Measurements from ENCODE around the gene SLC11A1. TPM values are rescaled to one million over a fixed set of nuclear protein-coding genes. Genes with fewer than 3 reads are reported as not detected.

SLC11A1 gene
- total and polyA plus RNA-seq, 7 donors: 0.96 to 3.9 (median 2.2) TPM

- 75 to 83% (median 83%) methylated on average over 8 of the region's 8 CpGs for WGBS, 3 donors
- peaks cover 16% of the 10 kb centered on the region for H3K4me1 ChIP-seq
- TF ChIP-seq CTCF (IDR thresholded peaks at IDR 0.05): no peak
- H3K27ac ChIP-seq: no peak overlapping the region
- ATAC-seq: no peak
- H3K36me3 ChIP-seq (ENCODE audit: insufficient read depth in 1 of 2, low read depth in 1 of 2): peaks cover 0 to 28% of the 10 kb centered on the region in 2 donors
- H3K9me3 ChIP-seq: no peaks in the 10 kb centered on the region
- no peaks in the 10 kb centered on the region for H3K27me3 ChIP-seq (ENCODE audit: insufficient read depth in 3 of 3, low read length in 2 of 3)
- H3K4me3 ChIP-seq: peak overlapping the region; percentile 60
- DNase-seq: no peak
- intact Hi-C loops (cut with DNase I): loop anchor here (2.0 to 10.0 kb wide), 5 partner anchors 57 to 257 kb away; partner anchors contain the start of genes BCS1L (in 1 of the 2), CNOT9 (in 1 of the 2), USP37 (in 1 of the 2) and ZNF142 (in 1 of the 2)
Measured at GRCh38 chr2:218407717-218408116, 25.6 kb downstream of the SLC11A1 start.

DNA sequence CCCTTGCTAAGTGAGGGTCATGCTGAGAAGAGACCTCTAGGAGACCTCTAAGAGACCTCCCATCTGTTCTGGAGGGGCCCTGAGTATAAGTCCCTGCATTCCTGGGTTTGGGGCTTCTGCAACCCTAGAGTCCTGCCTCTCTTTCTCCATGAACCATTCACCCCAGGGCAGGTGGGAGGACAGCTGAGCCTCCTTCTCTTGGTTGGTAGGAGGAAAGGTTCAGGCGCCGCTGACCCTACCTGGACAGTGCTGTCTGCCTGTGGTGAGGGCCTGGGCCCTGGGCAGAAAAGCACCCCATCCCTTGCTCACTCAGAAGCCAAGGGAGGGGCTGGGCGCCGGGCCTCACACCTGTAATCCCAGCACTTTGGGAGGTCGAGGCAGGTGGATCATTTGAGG is 36.2 kb downstream of the SLC11A1 start:
- WGBS, 3 donors: 87 to 95% (median 89%) methylated on average over 5 of the region's 5 CpGs

DNA sequence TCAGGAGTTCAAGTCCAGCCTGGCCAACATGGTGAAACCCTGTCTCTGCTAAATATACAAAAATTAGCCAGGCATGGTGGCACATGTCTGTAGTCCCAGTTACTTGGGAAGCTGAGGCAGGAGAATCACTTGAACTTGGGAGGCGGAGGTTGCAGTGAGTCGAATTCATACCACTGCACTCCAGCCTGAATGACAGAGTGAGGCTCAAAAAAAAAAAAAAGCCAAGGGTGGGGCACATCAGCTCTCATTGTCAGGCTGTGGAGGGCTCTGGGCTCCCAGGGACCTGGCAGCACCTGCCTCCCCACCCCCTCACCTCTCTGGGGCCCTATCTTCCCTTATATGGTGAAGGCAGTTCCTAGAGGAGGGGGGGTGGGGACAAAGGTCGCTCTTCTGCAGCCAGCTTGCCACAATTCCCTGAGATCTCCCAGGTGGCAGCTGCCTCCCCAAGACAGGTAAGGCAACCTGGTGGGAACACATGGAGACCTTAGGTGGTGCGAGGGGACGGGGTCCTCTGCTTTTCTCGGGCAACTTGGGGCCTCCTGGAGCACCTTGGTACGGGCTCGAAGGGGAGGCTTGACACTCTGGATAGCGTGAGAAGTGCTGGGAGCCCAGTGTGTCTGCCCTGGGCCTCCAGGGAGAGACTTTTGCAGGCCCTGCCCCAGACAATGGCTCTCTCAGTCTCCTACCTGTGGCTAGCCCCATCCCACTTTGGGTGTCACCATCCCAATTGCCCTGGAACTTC is 36.8 kb downstream of the SLC11A1 start, which contains the start of gene VIL1:
Gene VIL1 (plus strand): TSS at position 407 of the 742 bp plus-strand sequence. CDS start 4,656 bp downstream, outside the sequence.
- peak in 1 of 2 donors; percentile 36 for DNase-seq

More for the DNA sequence above, 36.2 kb downstream of the SLC11A1 start:
- H3K9me3 ChIP-seq: no peaks in the 10 kb centered on the region
- no peak for TF ChIP-seq CTCF (IDR thresholded peaks at IDR 0.05)
- peak in 1 of 2 donors; percentile 23 for DNase-seq
- intact Hi-C loops (cut with DNase I): no loop called here
- no peaks in the 10 kb centered on the region for H3K36me3 ChIP-seq (ENCODE audit: insufficient read depth in 1 of 2, low read depth in 1 of 2)
- H3K4me3 ChIP-seq: no peak overlapping the region
- no peak for ATAC-seq
- no peaks in the 10 kb centered on the region for H3K4me1 ChIP-seq
- H3K27me3 ChIP-seq (ENCODE audit: insufficient read depth in 3 of 3, low read length in 2 of 3): no peaks in the 10 kb centered on the region
- H3K27ac ChIP-seq: no peak overlapping the region

DNA sequence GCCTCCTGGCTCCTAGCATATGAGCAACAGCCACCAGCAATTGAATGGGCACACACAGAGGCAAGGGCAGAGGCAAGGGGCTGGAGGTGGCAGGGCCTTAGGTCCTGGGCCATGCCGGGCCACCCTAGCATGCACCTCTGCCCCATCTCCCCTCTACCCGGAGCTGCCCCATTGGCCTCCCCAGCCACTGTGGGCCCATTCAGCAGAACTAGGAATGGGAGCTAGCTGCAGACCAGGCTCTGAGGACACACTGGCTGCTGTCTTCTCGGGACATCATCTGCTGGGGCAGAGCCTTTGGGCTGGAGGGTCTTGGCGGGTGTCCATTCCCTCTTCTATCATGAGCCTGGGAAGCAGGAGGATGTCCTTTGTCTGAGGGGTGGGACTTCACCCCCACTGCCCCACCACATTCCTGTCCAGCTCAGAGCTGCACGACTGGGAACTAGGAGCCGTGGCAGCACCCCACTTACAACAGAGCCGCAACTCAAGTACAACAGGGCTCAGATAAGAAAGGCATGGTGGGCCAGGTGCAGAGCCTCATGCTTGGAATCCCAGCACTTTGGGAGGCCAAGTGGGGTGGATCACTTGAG is 37.6 kb downstream of the SLC11A1 start:
- intact Hi-C loops (cut with DNase I): no loop called here
- H3K9me3 ChIP-seq: no peaks in the 10 kb centered on the region
- no peak overlapping the region for H3K4me3 ChIP-seq
- no peaks in the 10 kb centered on the region for H3K27me3 ChIP-seq (ENCODE audit: insufficient read depth in 3 of 3, low read length in 2 of 3)
- H3K27ac ChIP-seq: no peak overlapping the region
- 77 to 80% (median 80%) methylated on average over 7 of the region's 7 CpGs for WGBS, 3 donors
- peak in 1 of 2 donors; percentile 31 for DNase-seq
- no peaks in the 10 kb centered on the region for H3K36me3 ChIP-seq (ENCODE audit: insufficient read depth in 1 of 2, low read depth in 1 of 2)
- no peak for TF ChIP-seq CTCF (IDR thresholded peaks at IDR 0.05)
- no peaks in the 10 kb centered on the region for H3K4me1 ChIP-seq
- ATAC-seq: no peak

More for the DNA sequence above, 36.8 kb downstream of the SLC11A1 start, which contains the start of gene VIL1:
- WGBS, 3 donors: 80 to 85% (median 82%) methylated on average over 9 of the region's 9 CpGs
- H3K27me3 ChIP-seq (ENCODE audit: insufficient read depth in 3 of 3, low read length in 2 of 3): no peaks in the 10 kb centered on the region
- ATAC-seq: no peak
- H3K4me3 ChIP-seq: no peak within 1 kb of the TSS
- H3K9me3 ChIP-seq: no peaks in the 10 kb centered on the region
- TF ChIP-seq CTCF (IDR thresholded peaks at IDR 0.05): no peak
- intact Hi-C loops (cut with DNase I): no loop called here
- no peaks in the 10 kb centered on the region for H3K36me3 ChIP-seq (ENCODE audit: insufficient read depth in 1 of 2, low read depth in 1 of 2)
- no peaks in the 10 kb centered on the region for H3K4me1 ChIP-seq
- H3K27ac ChIP-seq: no peak within 1 kb of the TSS
